HEK293T (cell line): Measurements from ENCODE around the gene ATAD2B.
"Not testable (repeated sequence)": the region's sequence is repeated elsewhere in the genome, so short reads cannot be mapped to it uniquely, and the experiment has no call there.

Experiments used
- CTCF ChIA-PET: fragments of 350-600 bp; formaldehyde crosslinking; extraction: SDS; loops from one replicate; lab custom pipeline; 2021; ENCODE audit warnings: antibody characterized with exemption, inconsistent platforms; lab: Yijun Ruan, JAX
- POLR2A ChIA-PET: fragments of 350-600 bp; formaldehyde crosslinking; extraction: SDS; loops from one replicate; lab custom pipeline; 2020; ENCODE audit warnings: antibody characterized with exemption, inconsistent platforms; lab: Yijun Ruan, JAX
- DNase-seq: peaks from one replicate; pipeline ENCODE4 v3.0.0; 2012; ENCODE audit warnings: mixed read lengths; ENCODE audit errors: extremely low spot score
- ARNT ChIP-seq: fragments of 450-650 bp; IDR thresholded peaks from 2 replicates; pipeline ENCODE4 v1.6.1; 2017; ENCODE audit warnings: mild to moderate bottlenecking
- BHLHE40 ChIP-seq: fragments of 450-650 bp; IDR thresholded peaks from 2 replicates; pipeline ENCODE4 v1.6.1; 2016; ENCODE audit warnings: mild to moderate bottlenecking, moderate library complexity, borderline replicate concordance
- CTBP1 ChIP-seq: fragments of 450-650 bp; IDR thresholded peaks from 2 replicates; pipeline ENCODE4 v1.6.1; 2016; ENCODE audit warnings: borderline replicate concordance
- ELF4 ChIP-seq: fragments of 450-650 bp; IDR thresholded peaks from 2 replicates; pipeline ENCODE4 v1.6.1; 2017; ENCODE audit warnings: antibody characterized with exemption
- FOXA1 ChIP-seq: fragments of 450-650 bp; IDR thresholded peaks from 2 replicates; pipeline ENCODE4 v1.6.1; 2016; ENCODE audit warnings: mild to moderate bottlenecking
- FOXK2 ChIP-seq: fragments of 450-650 bp; IDR thresholded peaks from 2 replicates; pipeline ENCODE4 v1.6.1; 2016; ENCODE audit warnings: mild to moderate bottlenecking
- FOXM1 ChIP-seq: fragments of 450-650 bp; IDR thresholded peaks from 2 replicates; pipeline ENCODE4 v1.6.1; 2017; ENCODE audit warnings: mild to moderate bottlenecking, borderline replicate concordance
- HDGF ChIP-seq: fragments of 450-650 bp; IDR thresholded peaks from 2 replicates; pipeline ENCODE4 v1.6.1; 2017; ENCODE audit warnings: antibody characterized with exemption, borderline replicate concordance
- L3MBTL2 ChIP-seq: fragments of 450-650 bp; conservative IDR thresholded peaks from 2 replicates; pipeline ENCODE4 v1.6.1; 2016; ENCODE audit warnings: mild to moderate bottlenecking
- LEF1 ChIP-seq: fragments of 450-650 bp; IDR thresholded peaks from 2 replicates; pipeline ENCODE4 v1.6.1; 2017; ENCODE audit warnings: mild to moderate bottlenecking, borderline replicate concordance
- NFRKB ChIP-seq: fragments of 450-650 bp; IDR thresholded peaks from 2 replicates; pipeline ENCODE4 v1.6.1; 2016; ENCODE audit warnings: mild to moderate bottlenecking, moderate library complexity
- SP1 ChIP-seq: fragments of 450-650 bp; IDR thresholded peaks from 2 replicates; pipeline ENCODE4 v1.6.1; 2017
- SUZ12 ChIP-seq: fragments of 450-650 bp; IDR thresholded peaks from 2 replicates; pipeline ENCODE4 v1.6.1; 2016; ENCODE audit warnings: mild to moderate bottlenecking
- TARDBP ChIP-seq: fragments of 450-650 bp; IDR thresholded peaks from 2 replicates; pipeline ENCODE4 v1.6.1; 2016
- ZNF384 ChIP-seq: fragments of 450-650 bp; IDR thresholded peaks from 2 replicates; pipeline ENCODE4 v1.6.1; 2016
- TF ChIP-seq, protein P1 (sequence below): fragments of 450-650 bp; IDR thresholded peaks from 2 replicates; pipeline ENCODE4 v1.6.1; 2016

ATAD2B gene

DNA sequence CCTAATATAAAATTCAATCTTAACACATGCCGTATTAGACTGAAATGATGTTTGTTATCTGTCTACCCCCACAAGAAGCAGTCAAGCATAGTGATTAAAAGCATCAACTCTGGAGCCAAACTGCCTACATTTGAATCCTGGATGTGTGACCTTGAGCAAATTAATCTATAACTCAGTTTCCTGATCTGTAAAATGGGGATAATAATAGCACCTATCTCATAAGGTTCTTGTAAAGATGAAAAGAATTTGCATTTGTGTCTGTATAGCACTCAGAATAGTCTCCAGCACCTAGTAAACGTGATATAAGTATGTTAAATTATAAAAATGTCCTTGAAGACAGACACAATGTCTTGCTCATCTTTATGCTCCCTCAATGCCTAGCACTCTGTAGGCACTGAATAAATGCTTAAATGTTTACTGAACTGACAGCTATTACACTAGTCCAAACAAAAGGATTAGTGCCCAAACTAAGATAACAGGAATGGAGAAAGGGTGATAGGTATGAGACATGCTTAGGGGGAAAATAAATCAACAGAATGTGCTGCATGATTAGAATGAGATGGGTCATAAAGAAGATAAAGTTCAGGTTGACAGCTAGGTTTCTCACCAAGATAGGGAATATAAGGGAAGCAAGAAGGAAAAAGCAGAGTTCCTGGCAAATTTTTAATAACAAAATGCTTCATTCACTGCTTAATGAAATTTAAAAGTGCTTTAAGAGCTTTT, 180.6 kb downstream of the ATAD2B start:
- ChIA-PET POLR2A (no interaction called here), CTCF (no interaction called here)
- TF ChIP-seq ELF4 (no peak), FOXM1 (no peak), FOXK2 (no peak), SP1 (no peak)
- no peak for DNase-seq

DNA sequence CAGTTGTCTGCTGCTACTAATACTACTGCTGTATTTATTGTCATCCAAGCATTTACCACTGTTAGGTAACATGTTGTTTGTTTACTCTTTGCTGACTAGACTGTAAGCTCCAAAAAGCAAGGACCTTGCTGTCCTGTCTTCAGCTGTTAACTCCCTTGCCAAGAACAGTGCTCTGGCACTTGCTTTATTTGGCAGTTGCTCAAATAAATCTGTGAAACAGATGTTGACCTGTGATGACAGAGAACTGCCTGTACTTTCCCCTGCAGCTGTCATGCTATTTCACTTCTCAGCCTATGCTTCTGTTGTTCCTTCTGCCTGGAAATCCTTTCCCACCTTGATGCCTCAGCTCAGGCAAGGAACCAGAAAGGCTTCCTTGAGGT, 181.2 kb downstream of the ATAD2B start:
- DNase-seq = no peak
- CTCF ChIA-PET = no interaction called here
- POLR2A ChIA-PET = no interaction called here
- TF ChIP-seq ARNT = no peak
- no peak for TF ChIP-seq LEF1
- TF ChIP-seq NFRKB = no peak
- no peak for TF ChIP-seq BHLHE40
- TF ChIP-seq, protein P1, sequence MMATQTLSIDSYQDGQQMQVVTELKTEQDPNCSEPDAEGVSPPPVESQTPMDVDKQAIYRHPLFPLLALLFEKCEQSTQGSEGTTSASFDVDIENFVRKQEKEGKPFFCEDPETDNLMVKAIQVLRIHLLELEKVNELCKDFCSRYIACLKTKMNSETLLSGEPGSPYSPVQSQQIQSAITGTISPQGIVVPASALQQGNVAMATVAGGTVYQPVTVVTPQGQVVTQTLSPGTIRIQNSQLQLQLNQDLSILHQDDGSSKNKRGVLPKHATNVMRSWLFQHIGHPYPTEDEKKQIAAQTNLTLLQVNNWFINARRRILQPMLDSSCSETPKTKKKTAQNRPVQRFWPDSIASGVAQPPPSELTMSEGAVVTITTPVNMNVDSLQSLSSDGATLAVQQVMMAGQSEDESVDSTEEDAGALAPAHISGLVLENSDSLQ = no peak
- TF ChIP-seq HDGF = no peak
- no peak for TF ChIP-seq SUZ12
- TF ChIP-seq TARDBP = no peak
- TF ChIP-seq SP1 = no peak
- TF ChIP-seq L3MBTL2 = no peak
- TF ChIP-seq ELF4 = no peak
- TF ChIP-seq FOXA1 = no peak
- TF ChIP-seq FOXK2 = no peak
- no peak for TF ChIP-seq CTBP1
- TF ChIP-seq ZNF384 = no peak
- no peak for TF ChIP-seq FOXM1

DNA sequence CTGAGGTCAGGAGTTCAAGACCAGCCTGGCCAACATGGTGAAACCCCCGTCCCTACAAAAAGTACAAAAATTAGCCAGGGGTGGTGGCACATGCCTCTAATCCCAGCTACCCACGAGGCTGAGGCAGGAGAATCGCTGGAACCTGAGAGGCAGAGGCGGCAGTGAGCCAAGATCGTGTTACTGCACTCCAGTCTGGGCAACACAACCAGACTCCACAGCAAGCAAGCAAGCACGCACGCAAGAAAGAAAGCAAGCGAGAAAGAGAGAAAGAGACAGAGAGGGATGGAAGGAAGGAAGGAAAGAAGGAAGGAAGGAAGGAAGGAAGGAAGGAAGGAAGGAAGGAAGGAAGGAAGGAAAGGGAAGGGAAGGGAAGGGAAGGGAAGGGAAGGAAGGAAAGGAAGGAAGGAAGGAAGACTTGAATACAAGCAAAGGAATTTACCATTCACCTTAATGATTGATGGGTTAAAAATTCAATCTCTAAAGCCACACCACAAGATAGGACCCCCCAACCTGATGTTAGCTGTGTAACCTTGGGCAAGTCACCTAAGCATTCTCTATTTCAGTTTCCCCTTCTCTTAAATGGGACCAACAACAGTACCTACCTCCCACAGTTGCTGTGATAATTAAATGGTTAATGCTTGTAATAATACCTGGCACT, 181.7 kb downstream of the ATAD2B start:
- ChIA-PET CTCF (no interaction called here), POLR2A (no interaction called here)
- TF ChIP-seq BHLHE40 (no peak), HDGF (no peak), SUZ12 (no peak), FOXM1 (no peak), FOXK2 (no peak), FOXA1 (no peak), TARDBP (no peak), CTBP1 (no peak), L3MBTL2 (no peak), LEF1 (no peak), SP1 (no peak), ARNT (no peak)
- no peak for DNase-seq

DNA sequence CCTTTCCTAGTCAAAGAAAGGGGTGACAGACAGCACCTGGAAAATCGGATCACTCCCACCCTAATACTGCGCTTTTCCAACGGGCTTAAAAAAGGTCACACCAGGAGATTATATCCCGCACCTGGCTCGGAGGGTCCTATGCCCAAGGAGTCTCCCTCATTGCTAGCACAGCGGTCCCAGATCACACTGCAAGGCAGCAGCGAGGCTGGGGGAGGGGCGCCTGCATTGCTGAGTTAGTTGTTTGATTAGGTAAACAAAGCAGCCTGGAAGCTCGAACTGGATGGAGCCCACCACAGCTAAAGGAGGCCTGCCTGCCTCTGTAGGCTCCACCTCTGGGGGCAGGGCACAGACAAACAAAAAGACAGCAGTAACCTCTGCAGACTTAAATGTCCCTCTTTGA, 190.1 kb downstream of the ATAD2B start:
- CTCF ChIA-PET, POLR2A ChIA-PET, DNase-seq: not testable (repeated sequence)

DNA sequence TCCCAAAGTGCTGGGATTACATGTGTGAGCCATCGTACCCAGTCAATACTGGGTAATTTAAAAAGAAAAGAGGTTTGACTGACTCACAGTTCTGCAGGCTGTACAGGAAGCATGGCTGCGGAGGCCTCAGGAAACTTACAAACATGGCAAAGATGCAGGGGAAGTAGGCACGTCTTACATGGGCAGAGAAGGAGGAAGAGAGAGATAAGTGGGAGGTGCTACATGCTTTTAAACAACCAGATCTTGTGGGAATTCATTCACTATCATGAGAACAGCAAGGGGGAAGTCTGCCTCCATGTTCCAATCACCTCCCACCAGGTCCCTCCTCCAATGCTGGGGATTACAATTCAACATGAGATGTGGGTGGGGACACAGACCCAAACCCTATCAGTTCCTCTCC, 192.5 kb downstream of the ATAD2B start:
- DNase-seq = no peak
- POLR2A ChIA-PET = no interaction called here
- CTCF ChIA-PET = no interaction called here
- no peak for TF ChIP-seq SUZ12

DNA sequence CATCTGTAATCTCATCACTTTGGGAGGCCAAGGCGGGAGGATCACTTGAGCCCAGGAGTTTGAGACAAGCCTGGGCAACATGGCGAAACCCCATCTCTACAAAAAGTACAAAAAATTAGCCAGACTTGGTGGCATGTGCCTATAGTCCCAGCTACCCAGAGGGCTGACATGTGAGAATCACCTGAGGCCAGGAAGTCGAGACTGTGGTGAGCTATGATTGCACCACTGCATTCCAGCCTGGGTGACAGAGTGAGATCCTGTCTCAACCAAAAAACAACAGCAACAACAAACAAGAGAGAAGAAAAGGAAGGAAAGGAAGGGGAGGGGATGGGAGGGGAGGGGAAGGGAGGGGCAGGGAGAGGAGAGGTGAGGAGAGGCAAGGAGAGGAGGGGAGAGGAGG, 203.9 kb downstream of the ATAD2B start:
- CTCF ChIA-PET, POLR2A ChIA-PET, DNase-seq: not testable (repeated sequence)

DNA sequence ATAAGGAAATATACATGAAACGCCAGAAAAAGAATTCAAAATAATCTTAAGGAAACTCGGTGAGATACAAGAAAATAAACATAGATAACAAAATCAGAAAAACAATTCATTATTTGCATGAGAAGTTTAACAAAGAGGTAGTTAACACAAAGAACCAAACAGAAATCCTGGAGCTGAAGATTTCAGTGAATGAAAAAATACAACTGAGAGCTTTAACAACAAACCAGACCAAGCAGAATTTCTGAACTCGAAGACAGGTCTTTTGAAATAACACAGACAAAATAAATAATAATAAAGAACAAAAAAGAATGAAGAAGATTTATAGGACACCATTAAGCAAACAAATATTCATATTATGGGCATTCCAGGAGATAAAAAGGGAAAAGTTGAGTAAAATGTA, 204.7 kb downstream of the ATAD2B start:
- TF ChIP-seq CTBP1 (no peak), FOXK2 (no peak), SP1 (no peak), FOXA1 (no peak), HDGF (no peak), SUZ12 (no peak), ELF4 (no peak)
- TF ChIP-seq, protein P1 = no peak
- CTCF ChIA-PET = no interaction called here
- DNase-seq = no peak
- POLR2A ChIA-PET = no interaction called here

DNA sequence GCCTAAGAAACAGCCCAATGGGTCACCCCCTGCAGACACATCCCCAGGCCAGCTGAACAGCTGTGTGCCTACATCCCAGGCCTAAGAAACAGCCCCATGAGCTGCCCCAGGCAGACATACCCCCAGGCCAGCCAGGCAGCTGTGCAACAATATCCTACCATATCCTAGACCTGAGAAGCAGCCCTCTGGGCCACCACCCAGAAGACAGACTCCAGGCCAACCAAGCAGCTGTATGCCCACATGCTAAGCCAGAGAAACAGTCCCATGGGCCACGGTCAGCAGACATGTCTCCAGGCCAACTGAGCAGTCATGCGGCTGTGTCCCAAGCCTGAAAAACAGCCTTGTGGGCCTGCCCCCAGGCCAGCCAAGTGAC, 205.5 kb downstream of the ATAD2B start:
- TF ChIP-seq SUZ12 (no peak), ZNF384 (no peak), BHLHE40 (no peak), TARDBP (no peak), LEF1 (no peak), NFRKB (no peak), FOXM1 (no peak), SP1 (no peak)
- TF ChIP-seq, protein P1 = no peak
- ChIA-PET POLR2A (no interaction called here), CTCF (no interaction called here)
- no peak for DNase-seq
